GM12864 (cell line): ENCODE results near the gene ANKS1B.

Source experiments
- DNase-seq: peaks from one replicate; pipeline ENCODE4 v3.0.0-alpha.2; 2011; ENCODE audit warnings: low read depth
- H3K4me3 ChIP-seq: 2 replicates; pipeline ENCODE4 v1.5.1; 2011; ENCODE audit warnings: mild to moderate bottlenecking, low read depth, low read length, control low read depth
- TF ChIP-seq, protein P1 (sequence below): IDR thresholded peaks from 2 replicates; pipeline ENCODE4 v1.5.1; 2011; ENCODE audit warnings: low read depth, mild to moderate bottlenecking, moderate library complexity, low read length, control low read depth, inconsistent platforms; ENCODE audit errors: missing control alignments

Gene ANKS1B

DNA sequence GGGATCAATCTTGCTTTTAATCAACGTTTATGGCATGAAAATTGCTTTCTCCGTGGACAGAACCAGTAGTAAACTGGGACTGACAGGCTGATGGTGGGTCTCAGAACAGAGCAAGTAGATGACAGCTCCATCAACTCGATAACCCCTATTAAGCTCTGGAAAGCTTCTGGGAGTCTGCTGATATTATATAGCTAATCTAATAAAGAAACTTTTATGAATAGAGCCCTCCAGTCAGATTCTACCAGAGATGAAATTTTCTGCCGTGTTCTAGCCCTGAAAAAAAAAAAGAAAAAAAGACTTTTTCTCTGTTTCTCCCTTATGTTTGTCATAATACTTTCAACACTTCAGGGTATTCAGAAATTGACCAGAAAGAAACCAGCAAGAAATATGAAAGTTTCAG is 1168.0 kb downstream of the ANKS1B start:
- TF ChIP-seq, protein P1, sequence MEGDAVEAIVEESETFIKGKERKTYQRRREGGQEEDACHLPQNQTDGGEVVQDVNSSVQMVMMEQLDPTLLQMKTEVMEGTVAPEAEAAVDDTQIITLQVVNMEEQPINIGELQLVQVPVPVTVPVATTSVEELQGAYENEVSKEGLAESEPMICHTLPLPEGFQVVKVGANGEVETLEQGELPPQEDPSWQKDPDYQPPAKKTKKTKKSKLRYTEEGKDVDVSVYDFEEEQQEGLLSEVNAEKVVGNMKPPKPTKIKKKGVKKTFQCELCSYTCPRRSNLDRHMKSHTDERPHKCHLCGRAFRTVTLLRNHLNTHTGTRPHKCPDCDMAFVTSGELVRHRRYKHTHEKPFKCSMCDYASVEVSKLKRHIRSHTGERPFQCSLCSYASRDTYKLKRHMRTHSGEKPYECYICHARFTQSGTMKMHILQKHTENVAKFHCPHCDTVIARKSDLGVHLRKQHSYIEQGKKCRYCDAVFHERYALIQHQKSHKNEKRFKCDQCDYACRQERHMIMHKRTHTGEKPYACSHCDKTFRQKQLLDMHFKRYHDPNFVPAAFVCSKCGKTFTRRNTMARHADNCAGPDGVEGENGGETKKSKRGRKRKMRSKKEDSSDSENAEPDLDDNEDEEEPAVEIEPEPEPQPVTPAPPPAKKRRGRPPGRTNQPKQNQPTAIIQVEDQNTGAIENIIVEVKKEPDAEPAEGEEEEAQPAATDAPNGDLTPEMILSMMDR = no peak

DNA sequence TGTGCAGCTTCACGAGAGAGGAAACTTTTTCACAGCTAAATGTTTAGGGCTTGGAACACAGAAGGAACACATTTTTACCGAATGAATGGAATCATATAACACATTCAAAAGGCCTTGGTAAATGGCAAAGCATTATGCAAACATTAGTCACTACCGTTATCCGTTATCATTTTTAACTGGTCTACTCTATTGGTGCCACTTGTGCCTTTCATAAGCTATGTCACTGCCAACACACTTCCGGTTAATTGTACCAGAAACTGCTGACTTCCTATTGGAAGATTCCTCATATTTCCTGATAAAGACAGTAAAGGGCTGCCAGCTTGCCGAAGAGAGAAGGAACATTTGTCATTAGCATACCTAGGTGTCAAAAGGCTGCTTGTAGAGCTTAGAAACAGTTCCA is 1170.5 kb downstream of the ANKS1B start:
- no peak for DNase-seq
- H3K4me3 ChIP-seq = no peak overlapping the region
- TF ChIP-seq, protein P1 = no peak

More for the DNA sequence above, 1168.0 kb downstream of the ANKS1B start:
- H3K4me3 ChIP-seq = no peak overlapping the region
- DNase-seq = no peak

DNA sequence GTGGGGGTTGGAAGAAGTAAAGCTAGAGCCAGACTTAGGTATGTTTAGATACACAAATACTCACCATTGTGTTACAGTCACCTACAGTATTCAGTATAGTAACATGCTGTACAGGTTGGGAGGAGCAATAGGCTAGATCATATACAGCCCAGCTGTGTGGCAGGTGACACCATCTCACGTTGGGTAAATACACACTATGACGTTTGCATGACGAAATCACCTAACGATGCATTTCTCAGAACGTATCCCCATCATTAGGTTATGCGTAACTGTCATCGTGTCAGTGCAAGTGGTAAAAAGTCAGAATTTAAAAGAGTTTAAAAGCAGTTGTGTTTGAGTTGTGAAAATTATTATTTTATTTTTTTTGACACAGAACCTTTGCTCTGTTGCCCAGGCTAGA is 1172.5 kb downstream of the ANKS1B start:
- H3K4me3 ChIP-seq = no peak overlapping the region
- TF ChIP-seq, protein P1 = no peak
- no peak for DNase-seq

DNA sequence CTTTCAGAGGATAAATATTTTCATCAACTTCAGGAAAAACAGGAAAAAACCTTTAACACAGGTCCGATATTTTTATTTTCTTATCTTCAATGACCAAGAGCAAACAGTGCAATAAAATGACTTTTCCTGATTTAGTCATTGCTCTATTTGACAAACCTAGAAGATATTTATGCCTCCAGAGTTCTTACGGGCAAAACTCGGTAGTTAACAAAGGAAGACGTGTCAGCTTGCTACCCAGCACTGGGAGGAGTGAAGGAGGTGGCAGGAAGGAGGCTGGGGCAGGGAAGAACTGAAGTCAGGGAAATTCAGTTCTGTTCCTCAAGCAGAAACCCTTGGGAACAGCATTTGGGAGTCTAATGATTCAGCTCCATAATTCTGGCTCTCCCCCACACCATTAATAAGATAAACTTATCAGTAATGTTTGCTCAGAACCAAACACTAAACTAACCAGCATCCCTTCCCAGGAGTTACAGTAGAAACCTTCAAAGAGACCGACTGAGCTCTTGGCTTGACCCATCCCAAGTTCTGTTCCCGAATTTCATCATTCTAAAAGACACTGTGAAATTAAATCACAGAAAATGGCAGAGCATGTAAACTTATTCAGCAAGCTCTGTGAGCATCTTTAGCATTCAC is 1176.4 kb downstream of the ANKS1B start:
- no peak overlapping the region for H3K4me3 ChIP-seq
- TF ChIP-seq, protein P1 = no peak
- DNase-seq = no peak

DNA sequence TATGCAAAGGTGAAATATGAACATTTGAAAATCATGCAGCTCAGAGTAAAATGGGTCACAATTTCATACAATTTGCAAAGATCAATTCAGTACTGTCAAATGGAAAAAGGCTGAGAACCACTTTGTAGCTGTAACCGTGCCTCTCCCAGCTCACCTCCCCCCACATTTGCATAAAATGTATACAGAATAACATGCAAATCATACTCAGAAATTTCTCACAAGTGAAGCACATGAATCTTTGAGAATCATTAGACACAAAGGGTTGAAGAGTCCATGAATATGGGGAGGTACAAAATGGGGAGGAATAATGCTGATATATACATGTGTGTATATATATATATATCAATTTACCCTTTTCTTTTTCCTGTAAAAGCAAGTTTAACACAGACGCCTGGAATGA is 1177.5 kb downstream of the ANKS1B start:
- no peak for DNase-seq
- TF ChIP-seq, protein P1 = no peak
- H3K4me3 ChIP-seq = no peak overlapping the region

DNA sequence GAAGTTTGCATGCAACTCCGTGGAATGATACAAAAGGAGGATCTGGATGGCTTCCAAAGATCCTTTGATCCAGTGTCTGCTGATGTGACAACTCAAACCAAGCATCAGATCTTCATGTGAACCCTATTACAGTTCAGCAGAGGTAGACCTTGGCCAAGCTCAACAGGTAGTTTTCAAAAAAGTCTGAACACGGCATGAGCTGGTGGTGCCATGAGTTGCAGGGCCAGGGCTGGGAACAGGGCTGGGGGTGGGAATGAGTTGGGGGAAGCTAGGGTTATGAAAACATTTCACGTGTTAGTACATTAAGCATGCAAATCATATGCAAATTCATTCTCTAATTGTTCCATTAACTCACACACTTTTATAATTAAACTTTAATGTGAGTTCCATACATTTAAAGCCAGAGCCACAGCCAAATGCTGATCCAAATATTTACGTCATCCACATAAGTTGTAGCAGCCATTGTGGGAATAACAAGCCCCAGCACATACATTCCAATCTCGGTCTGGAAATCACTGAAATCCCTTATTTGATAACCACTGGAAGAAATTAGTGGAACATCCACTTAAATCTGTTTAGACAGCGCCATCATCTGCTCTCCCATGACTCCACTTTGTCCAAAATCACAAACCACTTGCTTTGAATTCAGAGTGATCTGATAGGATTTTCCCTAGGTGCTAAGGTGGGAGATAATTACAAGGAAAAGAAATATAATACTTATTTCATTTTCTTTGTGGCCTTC is 1181.1 kb downstream of the ANKS1B start:
- no peak for DNase-seq
- no peak overlapping the region for H3K4me3 ChIP-seq
- TF ChIP-seq, protein P1 = no peak

DNA sequence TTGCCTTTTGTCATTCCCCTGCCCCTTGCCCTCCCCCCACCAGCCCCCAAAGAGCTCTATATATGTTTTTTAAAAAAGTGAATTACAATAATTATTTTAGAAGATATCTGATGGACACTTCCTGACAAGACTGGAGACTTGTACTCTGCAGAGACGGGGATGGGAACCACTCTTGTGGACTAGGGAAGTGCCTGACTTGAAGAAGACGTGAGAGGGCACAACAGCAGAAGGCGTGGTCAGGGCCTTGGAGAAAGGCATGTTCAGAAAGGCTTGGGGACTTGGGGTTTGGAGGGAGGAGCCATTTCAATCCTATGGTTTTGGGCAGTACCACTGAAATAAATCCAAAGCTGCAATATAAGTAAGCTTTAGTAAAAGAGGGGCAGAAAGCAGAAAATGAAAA is 1184.9 kb downstream of the ANKS1B start:
- H3K4me3 ChIP-seq = no peak overlapping the region
- TF ChIP-seq, protein P1 = no peak
- no peak for DNase-seq
